Body of pancreas (tissue), 4 donors: Measurements from ENCODE around the gene SRRM2.

Experiments
- POLR2A ChIP-seq, 3 donors: fragments of 450-650 bp; IDR thresholded peaks; one replicate each; pipeline ENCODE4 v1.6.1; 2016; ENCODE audit warnings: antibody characterized with exemption in 3 of 3, mild to moderate bottlenecking in 2 of 3
- TF ChIP-seq, protein P1 (sequence below), 7 experiments: fragments of 450-650 bp in 4 of 7; fragments of 200-600 bp in 3 of 7; sonication (generic) in 3 of 7; IDR thresholded peaks; one replicate each; pipeline ENCODE4 v1.5.1; 2016 to 2019; ENCODE audit warnings: antibody characterized with exemption in 7 of 7

DNA sequence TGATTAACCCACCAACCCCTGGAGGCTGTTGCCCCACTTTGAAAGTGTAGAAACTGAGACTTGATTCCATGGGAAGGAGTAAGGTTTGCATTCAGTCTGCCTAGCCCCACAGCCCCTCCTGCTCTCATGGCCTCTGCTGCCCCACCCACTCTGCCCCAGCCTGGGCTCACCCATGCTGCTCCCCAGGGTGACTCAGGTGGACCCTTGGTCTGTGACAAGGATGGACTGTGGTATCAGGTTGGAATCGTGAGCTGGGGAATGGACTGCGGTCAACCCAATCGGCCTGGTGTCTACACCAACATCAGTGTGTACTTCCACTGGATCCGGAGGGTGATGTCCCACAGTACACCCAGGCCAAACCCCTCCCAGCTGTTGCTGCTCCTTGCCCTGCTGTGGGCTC, 52.3 kb downstream of the SRRM2 start:
- TF ChIP-seq, protein P1, sequence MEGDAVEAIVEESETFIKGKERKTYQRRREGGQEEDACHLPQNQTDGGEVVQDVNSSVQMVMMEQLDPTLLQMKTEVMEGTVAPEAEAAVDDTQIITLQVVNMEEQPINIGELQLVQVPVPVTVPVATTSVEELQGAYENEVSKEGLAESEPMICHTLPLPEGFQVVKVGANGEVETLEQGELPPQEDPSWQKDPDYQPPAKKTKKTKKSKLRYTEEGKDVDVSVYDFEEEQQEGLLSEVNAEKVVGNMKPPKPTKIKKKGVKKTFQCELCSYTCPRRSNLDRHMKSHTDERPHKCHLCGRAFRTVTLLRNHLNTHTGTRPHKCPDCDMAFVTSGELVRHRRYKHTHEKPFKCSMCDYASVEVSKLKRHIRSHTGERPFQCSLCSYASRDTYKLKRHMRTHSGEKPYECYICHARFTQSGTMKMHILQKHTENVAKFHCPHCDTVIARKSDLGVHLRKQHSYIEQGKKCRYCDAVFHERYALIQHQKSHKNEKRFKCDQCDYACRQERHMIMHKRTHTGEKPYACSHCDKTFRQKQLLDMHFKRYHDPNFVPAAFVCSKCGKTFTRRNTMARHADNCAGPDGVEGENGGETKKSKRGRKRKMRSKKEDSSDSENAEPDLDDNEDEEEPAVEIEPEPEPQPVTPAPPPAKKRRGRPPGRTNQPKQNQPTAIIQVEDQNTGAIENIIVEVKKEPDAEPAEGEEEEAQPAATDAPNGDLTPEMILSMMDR (IDR thresholded peaks at IDR 0.05), result no peak
- TF ChIP-seq POLR2A (IDR thresholded peaks at IDR 0.05), result no peak
